ENCODE results near the gene GAS6.

The GAS6 gene

DNA sequence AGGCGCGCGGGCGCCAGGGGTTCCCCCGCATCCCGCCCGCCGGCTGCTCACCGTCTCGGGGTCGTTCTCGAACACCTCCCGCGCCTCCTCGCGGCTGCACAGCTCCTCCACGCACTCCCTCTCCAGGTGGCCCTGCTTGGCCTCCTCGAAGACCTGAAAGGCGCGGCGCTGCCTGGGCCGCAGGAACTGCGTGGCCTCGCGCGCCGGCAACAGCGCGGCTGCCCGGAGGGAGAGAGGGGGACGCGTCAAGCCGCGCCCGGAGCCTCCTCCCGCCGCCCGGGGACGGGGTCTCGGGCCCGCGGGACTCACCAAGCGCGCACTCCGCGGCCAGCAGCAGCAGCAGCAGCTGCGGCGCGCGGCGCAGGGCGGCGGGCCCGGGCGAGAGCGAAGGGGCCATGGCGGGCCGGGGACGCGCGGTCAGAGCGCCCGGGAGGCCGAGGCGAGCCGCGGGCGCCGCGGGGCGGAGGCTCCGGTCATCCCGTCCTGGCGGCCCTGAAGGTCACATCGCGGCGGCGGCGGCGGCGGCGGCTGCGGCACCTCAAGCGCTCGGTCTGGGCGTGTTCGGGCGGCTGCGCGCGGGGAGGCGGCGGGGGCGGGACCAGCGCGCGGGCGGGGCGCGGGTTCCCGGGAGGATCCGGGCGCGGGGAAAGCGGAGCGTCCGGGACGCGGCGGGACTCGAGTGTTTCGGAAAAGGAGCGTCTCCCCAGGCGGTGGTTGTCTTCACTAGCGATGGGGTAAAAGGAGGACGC is at the start of gene GAS6:
TSS of gene GAS6 (minus strand) at position 553 of the 749 bp plus-strand sequence. CDS start at position 397, 156 bp downstream.
- DNase-seq (ENCODE audit: low read depth in 2 of 2) = no peak

DNA sequence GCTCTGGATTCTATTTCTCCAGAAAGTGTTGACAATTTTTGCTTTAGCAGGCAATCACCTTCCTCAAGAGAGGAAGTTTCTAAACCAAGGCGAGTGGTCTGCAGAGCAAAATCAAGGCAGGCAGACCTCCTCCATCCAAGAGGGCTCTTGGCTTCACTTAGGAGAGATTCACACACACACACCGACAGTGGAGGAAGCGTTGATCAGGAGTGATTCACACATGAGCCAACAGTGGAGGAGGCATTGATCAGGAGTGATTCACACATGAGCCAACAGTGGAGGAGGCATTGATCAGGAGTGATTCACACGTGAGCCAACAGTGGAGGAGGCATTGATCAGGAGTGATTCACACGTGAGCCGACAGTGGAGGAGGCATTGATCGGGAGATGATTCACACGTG is 49.5 kb upstream of the GAS6 start:
- DNase-seq (ENCODE audit: low read depth in 2 of 2) = peak; percentile 11 to 16

DNA sequence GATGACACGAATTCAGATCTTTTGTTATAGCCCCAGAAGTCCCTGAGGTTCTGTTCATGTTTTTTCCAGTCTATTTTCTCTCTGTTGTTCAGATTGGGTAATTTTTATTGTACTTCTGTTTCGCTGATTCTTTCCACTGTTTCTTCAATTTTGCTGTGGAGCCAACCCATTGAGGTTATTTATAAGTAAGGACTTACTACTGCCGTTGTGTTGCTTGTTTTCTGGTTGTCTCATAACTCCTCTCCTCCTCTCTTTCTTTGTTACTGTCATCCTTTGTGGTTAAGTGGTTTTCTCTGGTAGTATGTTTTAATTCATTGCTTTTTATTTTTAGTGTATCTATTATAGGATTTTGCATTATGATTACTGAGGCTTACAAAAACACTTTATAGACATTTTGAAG is 48.7 kb upstream of the GAS6 start:
- DNase-seq (ENCODE audit: low read depth in 2 of 2) = no peak

DNA sequence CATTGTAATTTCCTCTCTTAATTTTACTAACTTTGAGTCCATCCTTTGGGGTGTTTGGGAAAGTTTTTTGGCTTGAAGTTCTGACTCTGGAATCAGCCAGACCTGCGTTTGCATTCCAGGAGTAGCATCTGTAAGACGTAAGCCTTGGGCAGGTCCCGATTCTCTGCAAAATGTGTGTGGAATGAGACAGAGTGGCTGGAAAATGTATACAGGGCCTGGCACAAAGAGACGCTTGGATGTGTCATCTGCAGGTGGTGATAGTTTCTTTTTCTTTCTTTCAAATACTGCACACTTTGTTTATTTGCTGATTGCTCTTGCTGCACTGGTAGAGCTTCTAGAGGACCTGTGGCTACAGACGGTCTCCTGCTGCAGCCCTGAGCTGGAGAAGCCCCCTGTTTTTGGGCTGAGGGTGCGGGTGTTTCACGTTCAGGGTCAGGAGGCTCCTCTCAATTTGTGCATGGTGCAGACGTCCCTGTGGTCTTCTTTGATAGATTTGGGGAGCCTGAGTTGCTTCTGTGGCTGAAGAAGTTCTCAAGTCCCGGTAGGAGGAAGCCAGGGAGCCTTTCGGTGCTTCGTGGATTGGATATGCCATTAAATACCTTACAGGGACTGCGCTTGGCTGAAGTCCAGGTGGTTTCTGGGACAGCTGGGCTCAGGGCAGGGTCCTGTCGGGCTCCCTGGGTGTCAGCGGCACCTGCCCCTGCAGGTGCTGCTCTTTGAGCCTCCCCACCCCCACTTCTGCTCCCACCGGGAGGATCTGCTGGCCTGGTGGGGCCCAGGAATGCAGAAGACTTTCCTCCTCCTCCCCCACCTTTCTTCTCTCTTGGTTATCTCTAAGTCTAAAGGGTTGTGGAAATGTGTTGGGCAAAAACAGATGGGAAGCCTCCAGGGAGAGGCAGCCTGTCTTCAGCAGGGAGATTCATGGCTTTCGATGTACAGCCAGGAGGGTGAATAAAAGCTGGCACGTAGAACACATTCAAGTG is 44.0 kb upstream of the GAS6 start:
- no peak for DNase-seq (ENCODE audit: low read depth in 2 of 2)

DNA sequence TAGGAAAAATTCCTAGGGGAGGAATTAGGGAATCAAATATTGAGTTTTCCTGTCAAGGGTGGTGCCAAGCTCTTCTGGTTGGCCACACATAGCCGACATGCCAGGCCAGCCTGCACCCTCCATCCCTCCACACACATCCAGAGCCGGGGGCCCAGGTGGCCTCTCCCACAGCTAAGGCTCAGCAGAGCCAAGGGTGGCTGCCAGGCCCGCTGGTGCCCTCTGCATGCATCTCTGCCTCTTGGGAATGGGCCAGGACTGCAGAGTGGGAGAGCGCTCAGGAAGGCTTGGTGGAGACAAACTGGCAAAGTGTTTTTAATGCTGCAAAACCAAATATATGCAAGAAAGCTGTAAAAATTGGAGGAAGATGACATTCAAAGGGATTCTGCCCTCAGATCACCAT is 42.7 kb upstream of the GAS6 start:
- DNase-seq (ENCODE audit: low read depth in 2 of 2) = no peak

DNA sequence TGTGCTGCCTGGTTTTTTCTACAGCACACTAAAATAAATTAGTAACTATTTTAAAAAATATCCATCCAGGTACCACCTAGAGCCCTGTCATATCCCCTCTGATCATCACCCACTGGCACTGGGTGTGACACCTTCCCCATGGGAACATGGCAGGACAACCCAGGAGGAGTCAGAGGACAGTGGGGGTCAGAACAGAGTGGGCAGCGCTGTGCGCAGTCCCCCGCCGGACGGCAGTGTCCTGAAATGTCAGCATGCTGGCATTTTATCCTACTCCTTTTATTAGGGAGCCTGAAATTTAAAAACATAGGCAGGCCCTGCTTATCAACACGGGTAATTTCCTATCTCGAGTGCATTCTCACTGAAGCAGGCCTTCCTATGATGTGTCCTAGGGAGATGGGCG is 42.1 kb upstream of the GAS6 start:
- no peak for DNase-seq (ENCODE audit: low read depth in 2 of 2)

DNA sequence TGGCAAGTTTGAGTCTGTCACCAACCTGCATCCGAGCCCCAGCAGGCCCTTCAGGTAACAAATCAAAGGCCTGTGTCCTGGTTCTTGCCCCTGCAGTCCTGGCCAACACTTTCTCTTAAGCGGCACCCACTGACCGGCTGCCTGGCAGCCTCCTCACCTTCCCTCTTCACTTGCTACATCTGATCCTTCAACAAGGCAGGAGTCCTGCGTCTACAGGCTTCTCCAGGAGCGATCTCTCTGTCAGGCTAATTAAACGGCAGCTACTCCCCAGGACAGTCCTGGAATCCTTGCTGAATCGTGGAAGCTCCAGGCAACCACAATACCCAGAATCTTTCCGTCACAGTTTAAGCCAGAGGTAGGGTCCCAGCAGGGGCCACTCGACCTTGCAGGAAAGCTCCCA is 41.1 kb upstream of the GAS6 start:
- DNase-seq (ENCODE audit: low read depth in 2 of 2) = no peak

DNA sequence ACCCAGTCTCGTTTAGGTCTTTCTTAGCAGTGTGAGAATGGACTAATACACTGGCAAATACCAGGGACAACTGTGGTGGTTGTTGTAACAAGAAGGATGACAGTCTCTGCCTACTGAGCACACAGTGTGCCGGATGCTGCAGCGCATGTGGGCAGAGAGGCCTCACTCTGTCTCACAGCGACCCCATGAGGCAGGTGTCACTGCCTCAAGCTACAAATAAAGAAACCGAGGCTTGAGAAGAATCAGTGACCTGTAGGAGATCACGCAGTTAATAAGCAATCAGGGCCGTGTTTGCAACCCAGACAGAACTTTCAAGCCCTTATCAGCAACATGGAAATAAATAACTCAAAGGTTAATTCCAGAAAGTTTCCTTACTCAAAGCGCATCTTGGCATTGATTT is 40.5 kb upstream of the GAS6 start:
- peak in 1 of 2 donors; percentile 19 for DNase-seq (ENCODE audit: low read depth in 2 of 2)

DNA sequence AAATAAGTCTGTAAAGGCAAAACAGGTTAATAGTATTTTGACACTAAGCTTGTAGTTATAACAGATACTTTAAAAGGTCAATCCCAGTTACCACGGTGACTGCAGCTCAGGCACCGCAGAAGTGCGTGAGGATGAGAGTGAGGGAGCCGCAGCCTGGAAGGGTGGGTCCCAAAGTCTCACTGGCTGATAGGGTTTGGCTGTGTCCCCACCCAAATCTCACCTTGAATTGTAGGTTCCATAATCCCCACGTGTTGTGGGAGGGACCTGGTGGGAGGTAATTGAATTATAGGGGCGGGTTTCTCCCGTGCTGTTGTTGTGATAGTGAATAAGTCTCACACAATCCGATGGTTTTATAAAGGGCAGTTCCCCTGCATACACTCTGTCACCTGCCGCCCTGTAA is 40.0 kb upstream of the GAS6 start:
- DNase-seq (ENCODE audit: low read depth in 2 of 2) = no peak

DNA sequence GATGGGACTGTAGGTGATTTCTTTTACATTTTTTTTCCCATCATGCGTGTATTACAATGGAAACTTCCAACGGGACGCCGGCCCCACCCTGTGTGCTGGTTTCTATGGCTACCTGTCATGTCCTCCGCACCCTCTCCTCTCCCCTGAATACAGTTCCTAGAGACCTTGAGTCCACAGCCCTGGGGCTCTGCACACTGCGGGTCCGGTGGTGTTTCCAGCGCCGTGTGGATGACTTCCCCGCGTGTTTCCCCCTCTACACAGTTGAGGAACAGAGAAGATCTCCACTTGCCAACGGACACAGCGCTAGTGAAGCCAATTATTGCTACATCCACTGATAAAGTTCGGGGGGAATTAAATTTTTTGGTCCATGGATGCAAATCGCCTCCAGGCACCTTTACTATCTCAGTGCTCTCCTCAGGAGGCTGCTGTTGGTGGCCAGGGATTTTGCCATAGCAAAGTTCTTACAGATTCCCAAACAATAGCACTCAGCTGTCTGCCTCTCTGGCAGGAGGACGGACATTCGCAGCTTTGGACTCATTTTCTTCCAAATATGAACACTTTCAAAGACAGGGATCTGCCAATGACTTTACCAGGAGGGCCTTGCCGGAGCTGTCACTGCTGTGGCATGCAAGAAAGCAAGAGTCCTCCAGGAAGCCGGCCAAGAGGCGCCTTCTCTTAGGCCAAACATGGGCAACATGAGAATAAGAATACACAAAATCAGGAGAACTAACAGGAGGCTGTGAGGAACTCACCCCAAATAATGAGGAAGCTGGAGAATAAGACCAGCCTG is 39.3 kb upstream of the GAS6 start:
- DNase-seq (ENCODE audit: low read depth in 2 of 2) = no peak

DNA sequence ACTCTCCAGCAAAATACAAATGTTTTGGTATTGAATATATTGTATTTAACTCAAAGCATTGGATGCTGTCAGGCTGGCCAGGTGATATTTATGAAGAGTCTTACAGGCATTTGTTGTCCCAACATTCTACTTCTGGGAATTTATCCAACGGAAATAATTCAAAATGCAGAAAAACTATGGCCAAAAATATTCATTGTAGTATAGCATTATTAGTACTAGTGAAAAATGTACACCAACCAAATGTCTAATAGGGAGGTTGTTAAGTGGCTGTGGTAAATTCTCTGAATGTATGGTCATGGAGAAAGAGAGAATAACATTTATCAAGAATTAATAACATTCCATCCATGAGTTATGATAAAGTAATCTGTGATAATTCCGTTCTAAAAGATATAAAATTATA is 38.6 kb upstream of the GAS6 start:
- DNase-seq (ENCODE audit: low read depth in 2 of 2) = no peak

DNA sequence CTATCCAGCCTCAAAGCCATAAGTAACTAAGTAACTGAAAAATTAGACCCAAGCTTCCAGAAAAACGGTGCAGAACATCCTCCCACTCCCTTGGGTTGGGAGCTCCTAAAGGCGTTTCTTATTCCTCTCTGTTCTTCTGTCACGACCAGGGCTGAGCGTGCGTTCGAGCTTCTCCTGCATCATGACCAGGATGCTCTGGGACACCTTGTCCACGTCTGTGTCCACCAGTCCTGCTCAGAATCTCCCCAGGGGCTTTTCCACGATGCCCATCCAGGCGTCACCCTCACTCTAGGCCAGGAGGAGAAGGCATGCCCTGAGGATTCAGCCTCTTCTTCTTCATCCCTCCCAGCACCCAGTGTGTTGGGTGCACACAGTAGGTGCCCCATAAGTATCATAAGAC is 37.8 kb upstream of the GAS6 start:
- no peak for DNase-seq (ENCODE audit: low read depth in 2 of 2)

DNA sequence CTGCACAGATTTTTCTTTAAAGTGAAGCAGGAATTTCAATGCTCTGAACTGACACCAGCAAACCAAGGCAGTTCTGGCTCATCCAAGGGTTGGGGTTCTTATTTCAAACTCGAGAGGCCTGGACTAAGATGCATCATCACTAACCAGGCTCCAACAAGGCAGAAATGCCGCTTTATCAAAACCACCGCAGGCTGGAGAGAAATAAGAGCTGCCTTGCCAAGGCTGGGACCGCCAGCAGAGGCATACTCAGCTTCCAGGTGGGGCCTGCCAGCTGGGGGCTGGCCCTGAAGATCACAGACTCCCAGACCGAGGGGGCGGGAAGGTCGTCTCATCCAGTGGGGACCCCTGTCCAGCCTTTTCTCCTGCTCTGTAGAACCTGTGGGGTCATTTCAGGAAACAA is 37.4 kb upstream of the GAS6 start:
- DNase-seq (ENCODE audit: low read depth in 2 of 2) = no peak

DNA sequence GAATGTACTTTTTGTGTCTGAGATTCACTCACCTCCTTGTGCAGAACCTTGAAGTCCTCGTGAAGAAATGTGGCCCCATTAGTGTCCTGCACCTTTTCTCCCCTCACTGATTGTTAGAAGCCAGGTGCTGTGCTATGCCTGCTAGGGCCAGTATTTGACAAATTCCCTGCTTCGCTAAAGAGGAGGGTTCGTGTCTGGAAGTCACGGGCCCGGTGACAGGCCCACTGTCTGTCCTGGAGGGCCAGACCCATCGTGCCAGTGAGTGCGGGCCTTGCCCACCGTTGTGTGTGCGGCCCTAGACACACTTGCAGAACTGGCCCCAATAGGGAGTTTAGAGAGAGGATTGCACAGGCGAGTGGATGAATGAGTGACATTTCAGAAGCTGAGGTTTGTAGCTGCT is 36.8 kb upstream of the GAS6 start:
- no peak for DNase-seq (ENCODE audit: low read depth in 2 of 2)

DNA sequence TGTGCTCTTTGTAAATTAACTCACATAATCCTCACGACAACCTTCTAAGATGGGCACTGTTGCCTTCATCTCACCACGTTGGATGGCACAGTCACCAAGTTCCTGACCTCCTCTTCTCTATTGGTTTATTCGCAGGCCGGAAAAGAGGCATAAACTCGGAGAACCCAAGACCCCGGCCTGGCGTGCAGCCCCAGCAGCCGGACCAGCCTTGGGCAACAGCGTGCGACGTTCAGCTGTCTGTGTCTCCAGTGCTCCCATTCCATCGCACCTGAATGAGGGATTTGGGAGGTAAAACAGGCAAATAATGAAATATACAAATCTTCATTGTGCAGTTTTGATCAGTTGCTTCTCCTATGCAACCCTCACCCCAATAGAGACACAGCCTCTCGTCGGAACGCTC is 34.5 kb upstream of the GAS6 start:
- DNase-seq (ENCODE audit: low read depth in 2 of 2) = no peak

DNA sequence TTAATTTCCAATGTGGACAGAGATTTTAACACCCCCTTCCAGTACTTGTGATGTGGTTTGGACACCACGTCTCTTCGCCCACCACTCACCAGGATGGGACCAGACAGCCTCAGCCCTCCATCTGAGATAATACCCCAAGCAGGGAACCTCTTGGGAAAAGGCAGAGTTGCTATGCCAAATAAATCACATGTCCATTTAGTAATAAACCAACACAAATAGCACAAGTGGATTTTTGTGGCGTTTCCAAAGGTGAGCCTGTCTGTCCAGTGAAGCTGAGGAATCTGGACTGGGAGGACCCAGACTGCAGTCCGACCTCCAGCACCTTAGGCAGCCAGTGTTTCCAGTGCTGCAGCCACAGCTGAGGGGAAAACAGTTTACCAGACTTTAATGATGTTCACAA is 34.1 kb upstream of the GAS6 start:
- DNase-seq (ENCODE audit: low read depth in 2 of 2) = no peak

DNA sequence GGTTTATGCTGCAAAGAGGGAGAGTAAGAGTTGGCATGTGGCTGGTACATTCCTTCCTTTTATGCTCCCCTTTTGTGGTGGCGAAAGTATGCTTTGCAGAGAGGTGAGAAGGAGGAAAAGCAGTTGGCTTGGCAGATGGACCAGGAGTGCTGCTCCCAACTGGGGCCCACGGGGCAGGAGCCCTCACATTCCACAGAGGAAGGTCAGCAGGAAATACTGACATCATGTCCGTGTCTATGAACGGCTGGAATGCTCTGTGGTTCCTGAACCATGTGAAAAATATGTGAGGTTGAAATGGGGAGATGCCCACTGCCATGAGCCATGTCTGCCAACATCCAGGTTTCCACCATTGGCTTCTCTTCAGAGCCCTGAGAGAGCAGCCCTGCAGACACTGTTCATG is 33.3 kb upstream of the GAS6 start:
- no peak for DNase-seq (ENCODE audit: low read depth in 2 of 2)

DNA sequence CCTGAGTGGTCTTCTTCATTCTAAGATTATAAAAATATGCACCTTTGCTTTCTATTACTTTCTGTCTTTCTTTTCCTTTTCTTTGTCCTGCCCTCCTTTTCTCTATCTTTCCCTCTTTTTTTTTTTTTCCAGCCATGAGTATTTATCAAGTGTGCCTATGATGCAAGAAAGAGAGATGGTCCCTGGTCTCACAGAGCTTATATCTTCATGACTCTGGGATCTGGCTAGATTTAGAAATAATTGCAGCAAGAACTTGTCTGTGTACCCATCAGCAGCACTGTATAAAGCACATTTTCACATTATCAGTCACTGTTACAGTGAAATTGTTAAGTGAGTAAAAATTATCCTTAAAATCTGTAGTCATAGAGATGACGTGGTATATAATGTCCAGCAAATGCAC is 31.6 kb upstream of the GAS6 start:
- DNase-seq (ENCODE audit: low read depth in 2 of 2) = no peak

DNA sequence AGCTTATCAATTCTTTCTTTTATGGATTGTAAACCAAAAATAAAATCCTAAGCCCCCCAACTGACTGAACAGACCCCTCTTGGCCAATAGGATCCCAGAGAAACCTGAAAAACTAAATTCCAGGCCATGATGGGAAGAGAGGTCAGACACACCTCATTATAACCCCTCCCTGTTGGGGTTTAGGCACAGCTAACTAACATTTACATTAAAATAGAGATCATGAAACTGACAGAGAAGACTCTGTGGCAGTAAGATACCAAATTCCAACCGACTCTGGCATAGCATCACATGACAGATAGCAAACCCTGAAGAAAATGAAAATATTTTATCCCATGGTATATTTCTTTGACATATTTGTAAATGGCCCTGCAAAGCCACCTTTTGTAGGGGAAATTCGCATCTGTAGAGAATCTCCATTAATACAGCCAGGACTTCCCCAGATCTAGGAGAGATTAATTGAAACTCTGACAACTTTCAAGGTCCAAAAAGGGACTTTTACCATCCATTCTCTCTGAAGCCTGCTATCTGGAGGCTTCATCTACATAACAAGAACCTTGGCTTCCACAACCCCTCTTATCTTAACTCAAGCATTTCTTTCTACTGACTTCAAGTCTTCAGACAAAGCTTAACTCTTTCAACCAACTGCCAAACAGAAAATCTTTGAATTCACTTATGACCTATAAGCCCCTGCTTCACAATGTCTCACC is 27.1 kb upstream of the GAS6 start:
- no peak for DNase-seq (ENCODE audit: low read depth in 2 of 2)

DNA sequence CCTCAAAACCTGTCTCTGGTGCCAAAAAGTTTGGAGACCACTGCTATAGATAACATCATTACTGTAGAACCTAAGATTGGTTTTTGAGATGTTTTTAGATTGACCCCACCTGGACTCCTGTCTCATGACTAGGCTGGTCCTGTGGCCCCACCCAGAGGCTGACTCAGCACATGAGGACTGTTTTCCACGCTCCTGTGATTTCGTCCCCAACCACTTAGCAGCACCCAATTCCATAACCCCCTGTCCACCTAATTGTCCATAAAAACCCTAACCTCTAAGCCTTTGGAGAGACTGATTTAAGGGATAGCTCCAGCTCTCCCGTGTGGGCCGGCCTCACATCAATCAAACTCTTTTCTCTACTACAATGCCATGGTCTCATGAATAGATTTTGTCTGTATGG is 25.6 kb upstream of the GAS6 start:
- no peak for DNase-seq (ENCODE audit: low read depth in 2 of 2)

DNA sequence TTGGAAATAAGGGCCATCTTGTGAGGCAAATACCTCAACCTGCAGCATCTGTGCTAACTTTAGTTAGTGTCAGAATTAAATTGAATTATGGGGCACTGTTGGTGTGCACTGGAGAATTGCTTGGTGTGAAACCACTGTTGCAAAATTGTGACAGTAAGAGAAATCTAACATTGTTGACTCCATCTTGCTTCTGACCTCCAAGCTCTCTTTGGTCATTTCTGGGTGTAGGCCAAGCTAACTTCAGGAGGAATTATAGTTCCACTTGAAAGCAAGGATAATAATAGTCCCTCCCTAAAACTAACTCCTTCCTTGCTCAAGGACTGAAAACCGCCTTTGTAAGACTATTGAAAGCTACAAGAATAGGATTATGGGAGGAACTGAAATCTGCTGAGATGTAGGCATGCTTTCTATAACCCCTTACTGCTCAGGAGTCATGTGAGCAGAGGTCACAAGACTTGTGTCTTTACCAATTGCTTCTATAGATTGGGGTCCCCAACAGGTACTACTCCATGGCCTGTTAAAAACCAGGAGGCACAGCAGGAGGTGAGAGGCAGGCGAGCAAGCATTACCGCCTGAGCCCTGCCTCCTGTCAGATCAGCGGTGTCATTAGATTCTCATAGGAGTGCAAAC is 24.9 kb upstream of the GAS6 start:
- DNase-seq (ENCODE audit: low read depth in 2 of 2) = no peak
